ENCODE measurements around the gene GRM5. TPM values are rescaled to one million over a fixed set of nuclear protein-coding genes. Genes with fewer than 3 reads are reported as not detected.

GRM5 gene
- total RNA-seq, 3 donors from 2014 or later: not detected

- no peak for ATAC-seq
- Histone ChIP-seq H3K36me3 (ENCODE audit: low read depth) (no peaks in the 10 kb centered on the region), H3K4me1 (ENCODE audit: low read depth) (no peaks in the 10 kb centered on the region), H3K9me3 (no peaks in the 10 kb centered on the region), H3K4me3 (no peak overlapping the region)
- TF ChIP-seq CTCF (IDR thresholded peaks at IDR 0.05): no peak
- intact Hi-C loops (cut with DNase I, micrococcal nuclease): no loop called here
- no peak for DNase-seq
These were observed 534.0 kb downstream of the GRM5 start for GRCh38 chr11:88531831-88532230.

GRCh38 chr11:88529426-88529825 is 536.4 kb downstream of the GRM5 start:
- ATAC-seq (no peak), DNase-seq (no peak)
- no peaks in the 10 kb centered on the region for H3K9me3 ChIP-seq
- TF ChIP-seq CTCF (IDR thresholded peaks at IDR 0.05): no peak
- no peaks in the 10 kb centered on the region for H3K36me3 ChIP-seq (ENCODE audit: low read depth)
- H3K4me3 ChIP-seq: no peak overlapping the region
- H3K4me1 ChIP-seq (ENCODE audit: low read depth): no peaks in the 10 kb centered on the region
- intact Hi-C loops (cut with DNase I, micrococcal nuclease): no loop called here

GRCh38 chr11:88523386-88524071 is 542.3 kb downstream of the GRM5 start:
- no peak for ATAC-seq
- Histone ChIP-seq H3K9me3 (no peaks in the 10 kb centered on the region), H3K4me1 (ENCODE audit: low read depth) (no peaks in the 10 kb centered on the region), H3K4me3 (no peak overlapping the region), H3K36me3 (ENCODE audit: low read depth) (no peaks in the 10 kb centered on the region)
- intact Hi-C loops (cut with DNase I, micrococcal nuclease): no loop called here
- no peak for TF ChIP-seq CTCF (IDR thresholded peaks at IDR 0.05)
- no peak for DNase-seq

GRCh38 chr11:88522624-88523385 is 543.0 kb downstream of the GRM5 start:
- TF ChIP-seq CTCF (IDR thresholded peaks at IDR 0.05): no peak
- Histone ChIP-seq H3K4me3 (no peak overlapping the region), H3K36me3 (ENCODE audit: low read depth) (no peaks in the 10 kb centered on the region), H3K4me1 (ENCODE audit: low read depth) (no peaks in the 10 kb centered on the region), H3K9me3 (no peaks in the 10 kb centered on the region)
- DNase-seq (no peak), ATAC-seq (no peak)
- intact Hi-C loops (cut with DNase I, micrococcal nuclease): no loop called here

GRCh38 chr11:88521799-88522201 is 544.0 kb downstream of the GRM5 start:
- TF ChIP-seq CTCF (IDR thresholded peaks at IDR 0.05): no peak
- Histone ChIP-seq H3K4me3 (no peak overlapping the region), H3K9me3 (no peaks in the 10 kb centered on the region), H3K4me1 (ENCODE audit: low read depth) (no peaks in the 10 kb centered on the region), H3K36me3 (ENCODE audit: low read depth) (no peaks in the 10 kb centered on the region)
- intact Hi-C loops (cut with DNase I, micrococcal nuclease): no loop called here
- ATAC-seq (no peak), DNase-seq (no peak)
